BJ (cell line): ENCODE results near the gene GRIK1. TPM values are rescaled to one million over a fixed set of nuclear protein-coding genes. Genes with fewer than 3 reads are reported as not detected.

Experiments used
- CTCF ChIA-PET: fragments of 350-600 bp; formaldehyde crosslinking; extraction: SDS; loops from one replicate; lab custom pipeline; 2021; ENCODE audit warnings: antibody characterized with exemption, inconsistent platforms; lab: Yijun Ruan, JAX
- POLR2A ChIA-PET: fragments of 300-600 bp; sonication (Branson Sonifier 250); formaldehyde crosslinking; extraction: SDS; loops from one replicate; lab custom pipeline; 2021; ENCODE audit warnings: antibody characterized with exemption; lab: Charles Lee
- DNase-seq: peaks from one replicate; pipeline ENCODE4 v3.0.0-alpha.2; 2011; ENCODE audit warnings: low read depth
- H3K27me3 ChIP-seq: 2 replicates; pipeline ENCODE4 v1.6.0; 2011; ENCODE audit warnings: low read length; ENCODE audit not compliant: control insufficient read depth, insufficient read depth
- H3K36me3 ChIP-seq: 2 replicates; pipeline ENCODE4 v1.5.1; 2011; ENCODE audit warnings: low read length; ENCODE audit not compliant: control insufficient read depth, insufficient read depth
- H3K4me3 ChIP-seq: 2 replicates; pipeline ENCODE4 v1.5.1; 2011; ENCODE audit warnings: low read depth, mild to moderate bottlenecking, control low read depth, low read length
- CTCF ChIP-seq: IDR thresholded peaks from 2 replicates; pipeline ENCODE4 v1.5.1; 2011; ENCODE audit warnings: low read depth, mild to moderate bottlenecking, control low read depth, inconsistent platforms, low read length, moderate library complexity; ENCODE audit not compliant: insufficient read depth
- polyA plus RNA-seq: library from polyadenylated mRNA; depleted of rRNA; stranded (reverse); fragments of >200 nt; gene quantifications from 2 replicates; pipeline ENCODE4 v1.2.3, GENCODE V29; 2011

The GRIK1 gene
- polyA plus RNA-seq, 1 experiment: 0.04 TPM

DNA sequence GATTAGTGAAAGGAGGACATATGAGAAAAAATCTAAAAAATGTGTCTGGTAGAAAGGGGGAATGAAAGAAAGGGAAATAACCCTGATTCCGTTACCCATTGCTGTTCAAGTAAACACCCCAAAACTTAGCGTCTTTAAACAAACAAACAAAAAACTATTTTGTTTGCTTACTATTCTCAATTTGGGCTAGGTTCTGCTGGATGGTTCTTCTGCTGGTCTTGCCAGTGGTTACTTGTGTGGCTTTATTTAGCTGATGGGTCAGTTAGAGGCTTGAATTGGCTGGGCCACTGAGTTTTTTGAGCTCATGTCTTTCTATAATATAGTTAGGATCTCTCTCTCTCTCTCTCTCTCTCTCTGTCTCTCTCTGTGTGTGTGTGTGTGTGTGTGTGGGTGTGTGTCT is 112.1 kb downstream of the GRIK1 start:
- H3K27me3 ChIP-seq: no peaks in the 10 kb centered on the region
- DNase-seq: no peak
- TF ChIP-seq CTCF: no peak
- H3K4me3 ChIP-seq: no peak overlapping the region
- ChIA-PET CTCF (interaction anchor here (0.5 to 1.0 kb wide), 2 partner anchors 20 to 510 kb away, joined by 3 to 4 read pairs; no protein-coding TSS in a partner anchor), POLR2A (no interaction called here)
- H3K36me3 ChIP-seq: no peaks in the 10 kb centered on the region

GRCh38 chr21:29827236-29827635 is 112.6 kb downstream of the GRIK1 start:
- no peak for DNase-seq
- POLR2A ChIA-PET: no interaction called here
- Histone ChIP-seq H3K36me3 (no peaks in the 10 kb centered on the region), H3K27me3 (no peaks in the 10 kb centered on the region), H3K4me3 (no peak overlapping the region)
- no peak for TF ChIP-seq CTCF
- CTCF ChIA-PET: interaction anchor here (0.5 kb wide), 1 partner anchor 509 kb away, joined by 4 read pairs; no protein-coding TSS in a partner anchor

DNA sequence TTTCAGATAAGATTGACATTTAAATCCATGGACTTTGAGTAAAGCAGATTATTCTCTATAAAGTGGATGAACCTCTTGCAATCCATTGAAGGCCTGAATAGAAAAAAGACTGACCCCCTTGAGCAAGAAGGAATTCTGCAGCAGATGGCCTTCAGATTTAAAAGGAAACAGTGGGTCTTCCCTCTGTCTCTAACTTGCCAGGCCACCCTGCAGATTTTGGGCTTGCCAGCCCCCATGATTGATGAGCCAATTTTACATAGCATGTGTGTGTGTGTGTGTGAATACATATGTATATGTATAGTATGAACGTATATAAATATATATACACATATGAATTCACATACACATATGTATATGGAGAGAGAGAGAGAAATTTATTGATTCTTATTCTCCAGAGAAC is 113.4 kb downstream of the GRIK1 start:
- CTCF ChIA-PET: no interaction called here
- Histone ChIP-seq H3K36me3 (no peaks in the 10 kb centered on the region), H3K27me3 (no peaks in the 10 kb centered on the region), H3K4me3 (no peak overlapping the region)
- TF ChIP-seq CTCF: no peak
- POLR2A ChIA-PET: no interaction called here
- DNase-seq: no peak

DNA sequence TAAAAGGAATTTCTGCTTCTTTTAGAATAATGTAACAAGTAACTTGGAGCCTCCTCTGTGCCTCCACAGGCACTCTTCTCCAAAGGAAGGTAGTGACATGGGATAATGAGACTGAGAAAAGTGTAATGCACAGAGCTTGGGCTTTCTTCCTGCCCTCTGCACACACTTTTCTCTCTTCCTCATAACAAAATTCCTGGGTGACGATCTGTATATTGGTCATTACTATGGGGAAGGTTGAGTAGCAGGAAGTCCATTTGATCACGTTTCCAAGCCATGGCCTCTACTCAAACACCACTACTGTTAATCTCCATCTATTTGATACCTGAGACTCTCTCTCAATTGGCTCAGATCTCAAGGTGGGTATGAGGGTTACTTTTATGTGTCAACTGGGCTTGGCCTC is 113.9 kb downstream of the GRIK1 start:
- ChIA-PET CTCF (no interaction called here), POLR2A (no interaction called here)
- no peaks in the 10 kb centered on the region for H3K36me3 ChIP-seq
- H3K27me3 ChIP-seq: no peaks in the 10 kb centered on the region
- no peak overlapping the region for H3K4me3 ChIP-seq
- TF ChIP-seq CTCF: no peak
- no peak for DNase-seq

- Histone ChIP-seq H3K27me3 (no peaks in the 10 kb centered on the region), H3K36me3 (no peaks in the 10 kb centered on the region), H3K4me3 (no peak overlapping the region)
- TF ChIP-seq CTCF: no peak
- CTCF ChIA-PET: no interaction called here
- no peak for DNase-seq
- POLR2A ChIA-PET: no interaction called here
Measured at GRCh38 chr21:29825345-29825744, 114.5 kb downstream of the GRIK1 start.
